ENCODE results near the gene PITRM1.
A peak's percentile ranks its signal among the peaks of the same experiment; 100 is the strongest.

PITRM1 gene

DNA sequence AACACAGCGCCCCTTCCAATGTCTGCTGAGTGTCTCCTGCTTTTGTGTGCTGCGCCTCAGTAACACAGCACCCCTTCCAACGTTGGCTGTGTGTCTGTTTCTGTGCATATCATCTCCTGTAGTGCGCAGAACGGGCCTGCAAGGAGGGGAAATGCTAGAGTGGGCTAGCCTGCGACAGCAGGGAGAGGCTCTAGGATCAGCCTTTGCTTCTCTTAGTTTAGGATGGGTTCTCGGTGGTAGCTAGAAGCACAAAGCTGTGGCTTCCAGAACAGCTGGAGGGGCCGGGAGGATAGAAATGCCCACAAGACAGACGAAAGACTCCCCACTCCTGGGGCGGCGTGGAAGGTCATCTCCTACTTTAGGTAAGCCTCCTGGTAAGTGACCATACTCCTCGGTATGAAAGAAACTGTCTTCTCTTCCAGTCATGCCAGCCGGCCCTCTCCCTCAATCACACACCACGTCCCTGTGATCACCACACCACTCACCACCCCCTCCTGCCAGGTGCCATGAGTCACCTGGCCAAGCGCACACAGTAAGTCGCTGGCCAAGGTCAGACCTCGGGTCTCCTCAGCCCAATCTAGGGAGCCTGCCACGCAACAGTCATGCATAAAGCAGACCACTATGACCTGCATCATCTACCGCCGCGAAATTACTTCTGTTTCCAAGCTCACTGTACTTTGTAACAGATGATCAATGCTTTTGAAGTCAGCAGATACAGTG lies 4.8 kb downstream of the PITRM1 start:
- DNase-seq (ENCODE audit: low spot score), result no peak

DNA sequence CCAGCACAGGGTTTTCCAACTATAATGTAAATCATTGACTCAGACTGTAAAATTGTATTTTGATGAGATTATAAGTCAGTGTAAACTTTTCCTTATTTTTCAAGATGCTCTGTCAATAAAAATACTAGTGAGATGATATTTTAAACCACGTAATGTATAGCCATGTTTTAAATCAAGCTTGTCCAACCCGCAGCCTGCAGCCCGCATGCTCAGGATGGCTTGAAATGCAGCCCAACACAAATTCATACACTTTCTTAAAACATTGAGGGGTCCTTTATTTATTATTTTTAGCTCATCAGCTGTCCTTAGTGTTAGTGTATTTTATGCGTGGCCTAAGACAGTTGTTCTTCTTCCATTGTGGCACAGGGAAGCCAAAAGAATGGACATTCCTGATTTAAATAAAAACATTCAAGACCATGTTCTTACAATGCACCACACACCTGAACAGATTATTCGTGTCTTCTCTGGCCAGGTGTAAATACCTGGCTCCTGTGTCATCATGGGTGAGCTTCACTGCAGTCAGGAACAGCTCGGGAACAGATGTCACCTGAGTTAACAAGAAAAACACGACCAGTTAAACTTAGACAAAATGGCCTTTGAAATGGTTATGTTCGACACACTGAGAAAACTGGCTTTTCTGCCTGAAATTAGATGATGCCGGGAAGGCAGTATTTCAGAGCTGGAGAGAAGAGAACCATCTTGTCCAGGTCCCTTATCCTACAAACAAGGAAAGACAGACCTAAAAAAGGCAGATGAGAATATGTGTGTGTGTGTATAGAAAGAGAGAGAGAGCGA lies 5.9 kb downstream of the PITRM1 start:
- no peak for DNase-seq (ENCODE audit: low spot score)

DNA sequence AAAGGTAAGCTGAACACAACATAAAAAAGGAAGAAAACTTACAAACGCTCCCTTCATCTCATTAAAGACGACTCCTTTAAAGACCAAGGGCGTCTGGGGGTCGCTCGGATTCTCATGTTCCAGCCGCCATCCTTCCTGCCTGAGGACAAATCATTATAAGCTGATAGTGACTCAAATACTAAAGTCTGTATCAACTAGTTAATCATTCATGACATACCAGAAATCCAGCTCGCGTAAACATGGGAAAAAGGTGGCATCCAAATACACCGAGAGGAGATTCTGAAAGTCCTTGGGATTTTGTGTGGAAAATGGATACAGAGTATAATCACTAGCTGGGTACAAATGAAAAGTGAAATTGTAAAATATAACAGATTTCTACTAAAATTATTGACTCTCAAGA lies 7.4 kb downstream of the PITRM1 start:
- no peak for DNase-seq (ENCODE audit: low spot score)

DNA sequence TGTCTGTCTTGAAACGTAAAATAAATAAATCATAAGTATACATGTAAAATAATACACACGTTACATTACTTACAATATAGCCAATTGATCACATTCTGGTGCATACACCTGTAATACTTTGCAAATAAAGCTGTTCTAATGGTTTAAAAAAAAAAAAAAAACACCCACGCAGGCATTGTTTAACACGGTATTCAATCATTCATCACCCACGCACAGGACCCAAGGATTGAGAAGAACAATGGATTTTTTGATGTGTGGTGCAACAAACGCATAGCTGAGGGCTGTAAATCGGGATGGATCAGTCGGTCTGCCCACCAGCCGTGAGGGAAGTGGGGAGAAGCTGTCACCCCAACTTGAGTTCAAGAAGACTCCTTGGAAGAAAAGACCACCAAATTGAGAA lies 8.7 kb downstream of the PITRM1 start:
- DNase-seq (ENCODE audit: low spot score), result no peak

DNA sequence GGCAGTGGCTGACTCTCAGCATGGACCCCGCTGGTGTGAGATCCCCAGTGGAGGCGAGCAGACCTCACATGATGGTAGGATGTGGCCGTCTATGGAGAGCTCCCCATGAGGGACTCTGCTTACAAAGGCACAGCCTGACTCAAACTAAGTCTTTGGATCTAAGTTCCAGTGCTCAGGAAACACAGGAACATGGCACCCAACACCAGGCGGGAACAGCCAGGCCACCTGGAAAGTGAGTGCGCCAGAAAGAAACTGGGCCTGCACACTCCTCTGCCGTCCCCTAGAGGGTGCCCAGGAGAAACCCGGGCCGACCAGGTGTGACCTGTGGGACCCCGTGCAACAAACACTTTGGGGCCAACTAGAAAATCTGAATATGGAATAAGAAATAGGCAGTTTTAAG lies 10.0 kb downstream of the PITRM1 start:
- peak; percentile 62 for DNase-seq (ENCODE audit: low spot score)

DNA sequence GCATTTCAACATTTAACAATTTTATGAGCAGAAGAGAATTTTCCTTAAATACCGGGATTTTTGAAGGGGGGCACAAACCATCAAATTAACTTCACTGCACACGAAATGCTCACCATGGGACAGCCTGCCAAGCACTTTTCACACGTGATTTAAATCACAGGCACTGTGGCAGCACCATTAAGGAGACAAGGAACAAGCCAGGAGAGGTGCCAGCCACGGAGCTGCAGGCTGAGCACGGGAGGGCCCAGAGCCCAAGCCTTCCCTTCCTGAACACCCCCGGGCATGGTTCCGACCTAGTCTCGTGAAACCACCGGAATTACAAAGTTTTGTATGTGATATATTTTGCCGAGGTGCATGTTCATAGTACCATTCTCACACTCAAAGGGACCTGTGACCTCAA lies 13.4 kb downstream of the PITRM1 start:
- no peak for DNase-seq (ENCODE audit: low spot score)

DNA sequence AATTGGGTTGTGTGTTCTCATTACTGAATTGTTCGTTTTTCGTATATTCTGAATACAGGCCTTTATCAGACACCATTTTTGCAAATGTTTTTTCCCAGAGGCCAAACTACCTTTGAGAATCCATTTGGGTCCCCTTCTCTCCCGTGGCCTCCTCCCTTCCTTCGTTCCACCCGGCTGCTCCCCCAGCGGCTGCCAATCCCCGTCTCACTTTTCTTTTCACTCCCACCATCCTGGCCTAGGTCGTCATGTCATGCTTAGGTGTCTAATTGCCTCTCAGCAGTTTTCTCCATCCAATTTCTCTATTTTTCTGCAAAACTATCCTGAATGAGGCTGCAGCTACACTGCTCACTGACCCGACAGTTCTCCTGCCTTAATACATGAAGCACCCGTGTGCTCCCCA lies 17.9 kb downstream of the PITRM1 start:
- DNase-seq (ENCODE audit: low spot score), result no peak

DNA sequence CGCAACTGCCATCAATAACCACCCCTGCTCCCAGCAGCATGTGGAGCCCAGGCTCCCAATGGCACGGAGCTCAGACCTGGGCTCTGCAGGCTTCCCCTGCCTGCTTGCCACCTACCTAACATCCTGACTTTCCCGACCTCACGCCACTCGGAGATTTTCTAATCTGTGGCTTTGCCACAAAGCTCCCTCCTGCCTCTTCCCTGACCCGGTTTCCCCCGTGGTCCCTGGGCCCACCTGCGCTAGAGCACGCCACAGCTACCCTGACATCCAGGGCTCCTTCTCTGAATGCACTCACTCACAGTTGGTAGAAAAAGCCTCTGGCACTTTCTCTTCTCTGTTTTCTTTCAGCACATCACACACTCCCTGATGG lies 20.0 kb downstream of the PITRM1 start:
- no peak for DNase-seq (ENCODE audit: low spot score)

DNA sequence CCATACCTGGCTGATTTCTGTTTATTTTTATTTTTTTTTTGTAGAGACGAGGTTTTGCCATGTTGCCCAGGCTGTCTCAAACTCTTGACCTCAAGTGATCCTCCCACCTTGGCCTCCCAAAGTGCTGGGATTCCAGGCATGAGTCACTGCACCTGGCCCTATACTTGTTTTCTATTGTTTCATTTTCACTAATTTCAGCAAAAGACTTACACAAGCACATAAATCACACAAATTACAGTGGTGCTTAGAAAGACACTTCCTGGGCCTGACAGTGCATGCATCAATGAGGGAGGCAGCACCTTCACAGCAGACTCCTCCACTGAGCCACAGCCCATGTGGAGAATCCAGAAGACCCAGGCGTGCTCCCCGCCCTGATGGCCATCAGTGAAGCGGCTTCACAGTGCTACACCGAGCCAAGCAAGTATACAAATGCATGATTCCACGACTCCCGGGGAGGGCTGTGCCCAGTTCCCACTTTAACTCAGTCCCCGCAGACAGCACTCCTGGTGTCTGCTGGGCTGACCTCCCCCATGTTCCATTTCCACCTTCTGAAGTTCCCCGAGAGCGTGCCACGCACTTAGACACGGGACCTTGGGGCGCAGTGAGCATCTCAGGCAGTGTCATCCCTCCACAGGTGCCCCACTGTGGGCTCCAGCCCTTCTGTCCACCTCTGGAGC lies 20.6 kb downstream of the PITRM1 start:
- DNase-seq (ENCODE audit: low spot score), result no peak

DNA sequence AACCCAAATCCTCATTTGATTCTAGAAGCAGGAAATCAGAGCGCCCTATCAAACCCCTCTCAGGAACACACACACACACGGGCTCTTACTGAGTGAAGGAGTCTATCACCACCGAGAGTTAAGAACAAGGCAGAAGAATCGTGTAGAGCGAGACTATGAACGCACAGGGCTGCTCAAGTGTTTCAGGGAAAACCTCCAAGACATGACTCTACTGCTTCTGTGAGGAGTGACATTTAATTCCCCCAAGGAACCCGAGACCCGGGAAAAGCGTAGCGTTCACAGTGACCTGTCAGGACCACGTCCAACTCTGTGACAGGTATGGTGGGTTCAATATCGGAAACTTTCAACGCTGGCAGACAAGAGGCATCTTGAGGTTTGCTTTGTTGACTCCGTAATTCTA lies 21.6 kb downstream of the PITRM1 start:
- no peak for DNase-seq (ENCODE audit: low spot score)

DNA sequence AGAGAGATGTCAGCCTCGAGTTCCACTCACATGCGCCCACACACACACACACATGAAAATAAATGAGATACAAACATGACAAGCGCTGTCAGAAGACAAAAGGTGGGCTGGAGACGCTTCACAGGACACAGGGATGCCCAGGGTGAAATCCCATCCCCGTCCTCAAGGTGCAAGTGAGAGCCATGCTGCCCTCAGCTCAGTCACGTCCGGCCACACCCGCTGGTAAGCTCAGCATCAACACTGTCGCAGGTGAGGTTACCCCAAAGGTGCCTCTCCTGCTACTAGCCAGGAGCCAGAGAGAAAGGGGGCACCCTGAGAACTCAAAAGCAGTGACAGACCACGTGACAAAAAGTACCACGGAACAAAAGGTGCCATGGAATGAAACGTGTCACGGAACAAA lies 22.2 kb downstream of the PITRM1 start:
- DNase-seq (ENCODE audit: low spot score), result no peak

DNA sequence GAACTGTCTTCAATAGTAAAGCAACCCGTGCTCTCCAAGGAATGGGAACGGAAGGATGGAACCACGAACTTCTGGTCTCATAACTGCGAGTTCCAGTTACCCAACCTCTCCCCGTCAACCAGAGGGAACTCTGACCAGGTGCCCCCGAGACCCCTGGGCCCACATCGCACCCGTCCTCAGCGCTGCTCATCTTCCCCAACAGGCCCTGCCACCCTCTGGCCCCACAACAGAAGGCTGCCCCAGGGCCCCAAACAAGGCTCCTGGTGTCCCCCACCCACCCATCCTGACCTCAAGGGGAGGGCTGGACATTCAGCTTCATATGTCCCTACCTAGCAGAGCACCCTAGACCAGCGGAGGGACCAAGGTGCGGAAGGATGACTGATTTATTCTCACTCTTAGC lies 22.7 kb downstream of the PITRM1 start:
- DNase-seq (ENCODE audit: low spot score), result no peak

DNA sequence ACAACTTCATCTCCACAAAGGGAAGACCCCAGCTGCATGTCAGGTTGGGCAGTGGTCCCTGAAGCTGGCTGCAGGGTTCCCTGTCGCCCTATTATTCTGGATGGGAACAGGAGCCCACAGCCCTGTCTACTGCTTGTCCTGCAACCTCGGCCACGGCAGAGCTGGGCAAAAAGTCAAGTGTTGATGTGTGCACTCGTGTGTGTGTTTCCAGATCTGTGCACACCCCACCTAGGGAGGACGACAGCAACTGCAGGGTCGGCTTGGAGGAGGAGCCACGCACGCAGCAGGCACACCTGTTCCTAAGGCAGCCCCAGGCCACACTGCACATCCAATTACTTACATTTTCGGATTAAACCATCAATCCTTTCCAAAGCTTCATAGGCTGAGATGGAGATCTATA lies 23.6 kb downstream of the PITRM1 start:
- DNase-seq (ENCODE audit: low spot score), result no peak

DNA sequence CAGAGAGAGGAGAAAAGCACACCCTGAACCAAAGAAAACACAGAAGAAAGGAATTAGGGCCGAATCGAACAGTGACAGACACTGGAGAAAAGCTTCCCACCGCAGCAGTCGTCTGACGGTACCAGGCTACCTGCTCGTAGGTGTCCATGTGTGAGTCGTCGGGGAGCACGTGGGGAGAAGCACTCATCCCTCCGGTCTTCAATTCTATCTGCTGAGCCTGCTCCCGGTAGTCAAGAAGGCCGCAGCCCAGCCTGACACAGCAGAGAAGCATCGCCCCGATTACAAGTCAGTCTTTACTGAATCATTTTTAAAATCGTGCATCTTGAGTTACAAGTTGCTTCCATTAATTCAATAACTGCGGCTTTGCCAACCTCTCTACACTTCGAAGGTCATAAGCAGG lies 24.5 kb downstream of the PITRM1 start:
- no peak for DNase-seq (ENCODE audit: low spot score)

DNA sequence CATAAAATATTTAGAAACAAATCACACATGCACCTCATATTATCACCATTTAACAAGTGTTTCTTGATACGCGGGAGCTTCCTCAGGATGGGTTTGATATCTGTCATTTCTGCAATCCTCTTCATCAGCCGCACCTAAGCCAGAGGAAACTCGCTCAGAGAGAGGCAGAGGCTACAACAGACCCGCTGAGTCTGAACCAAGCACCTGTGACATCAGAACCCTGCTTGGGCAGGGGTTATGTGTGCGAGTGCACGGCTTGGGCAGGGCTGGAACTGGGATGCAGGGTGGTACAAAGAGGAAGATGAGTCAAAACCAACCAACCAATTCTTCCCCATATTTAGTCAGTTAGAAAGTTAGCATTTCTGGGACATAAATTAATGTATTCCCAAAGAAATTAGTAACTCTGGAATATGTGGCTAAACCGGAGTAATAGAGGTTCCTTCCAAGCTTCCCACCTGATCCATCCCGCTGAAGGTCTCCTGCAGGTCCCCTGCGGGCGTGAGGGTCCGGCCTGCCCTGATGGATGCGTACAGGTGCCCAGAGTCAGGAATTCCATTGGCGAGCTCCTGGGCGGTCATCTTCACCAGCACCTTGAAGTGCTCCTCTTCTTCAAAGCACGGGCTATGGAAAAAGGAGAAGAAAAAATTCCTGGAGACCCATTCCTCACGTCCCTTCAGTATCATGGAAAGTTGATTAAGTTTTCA lies 25.3 kb downstream of the PITRM1 start:
- no peak for DNase-seq (ENCODE audit: low spot score)

DNA sequence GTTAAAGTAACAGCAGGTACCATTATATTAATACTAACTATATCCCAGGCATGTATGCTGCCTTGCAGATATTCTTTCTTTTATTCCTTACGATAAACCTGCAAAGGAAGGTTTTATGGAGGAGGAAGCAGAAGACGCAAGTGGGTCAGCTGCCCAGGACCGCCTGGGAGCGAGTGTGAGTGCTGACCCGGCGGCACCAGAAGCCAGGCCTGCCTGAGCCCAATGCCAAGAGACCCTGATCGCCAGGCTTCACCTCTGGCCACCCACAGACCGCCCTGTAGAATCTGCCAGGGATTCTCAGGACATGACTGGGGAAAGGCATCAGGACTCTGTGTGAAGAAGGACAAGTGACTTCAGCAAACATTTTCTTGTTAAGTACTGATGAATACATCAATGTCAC lies 26.3 kb downstream of the PITRM1 start:
- DNase-seq (ENCODE audit: low spot score), result no peak

DNA sequence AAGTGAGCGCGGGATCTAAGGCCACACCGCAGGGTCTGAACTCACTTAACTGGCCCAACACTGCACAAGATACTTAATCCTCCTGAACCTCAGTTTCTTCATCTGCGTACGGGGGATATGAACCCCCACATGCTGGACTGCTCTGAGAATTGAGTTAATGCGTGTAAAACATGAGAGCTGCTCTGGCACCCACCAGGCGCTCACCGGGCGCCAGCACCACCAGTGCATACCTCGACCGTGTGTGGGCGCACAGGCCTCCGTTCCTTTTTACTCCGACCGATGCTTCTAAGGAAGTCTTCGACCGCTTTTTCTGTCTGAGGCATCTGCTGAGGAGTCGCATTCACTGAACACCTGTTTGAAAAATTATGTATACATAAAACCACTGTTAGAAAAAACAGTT lies 27.2 kb downstream of the PITRM1 start:
- DNase-seq (ENCODE audit: low spot score), result no peak

DNA sequence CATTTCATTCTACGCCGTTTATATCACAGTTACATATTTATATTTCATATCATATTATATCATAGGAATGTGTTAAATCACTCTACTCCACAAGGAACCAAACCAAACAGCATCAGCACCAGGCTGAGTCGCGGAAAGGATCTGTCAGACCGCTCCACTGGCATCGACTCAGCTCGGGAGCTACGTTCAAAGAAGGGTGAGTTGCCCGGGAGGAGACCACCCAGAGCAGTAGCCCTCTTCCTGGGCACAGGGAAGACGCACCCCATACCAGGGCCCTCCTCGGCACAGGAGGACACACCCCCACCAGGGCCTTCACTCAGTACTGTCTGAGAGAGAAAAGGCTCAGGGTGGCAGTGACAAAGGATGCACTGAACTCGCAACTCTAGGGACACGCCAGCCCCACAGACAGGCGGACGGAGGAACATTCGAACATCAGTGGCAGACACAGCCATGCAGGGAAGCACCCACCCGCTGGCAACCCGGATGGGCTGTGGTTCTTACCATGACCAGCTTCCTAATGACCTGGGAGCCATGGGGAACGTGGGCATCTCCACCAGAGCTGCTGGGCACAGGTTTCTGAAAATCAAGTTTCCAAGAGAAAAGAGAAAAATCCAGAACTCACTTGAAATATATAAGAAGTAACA lies 28.7 kb downstream of the PITRM1 start:
- DNase-seq (ENCODE audit: low spot score), result no peak

DNA sequence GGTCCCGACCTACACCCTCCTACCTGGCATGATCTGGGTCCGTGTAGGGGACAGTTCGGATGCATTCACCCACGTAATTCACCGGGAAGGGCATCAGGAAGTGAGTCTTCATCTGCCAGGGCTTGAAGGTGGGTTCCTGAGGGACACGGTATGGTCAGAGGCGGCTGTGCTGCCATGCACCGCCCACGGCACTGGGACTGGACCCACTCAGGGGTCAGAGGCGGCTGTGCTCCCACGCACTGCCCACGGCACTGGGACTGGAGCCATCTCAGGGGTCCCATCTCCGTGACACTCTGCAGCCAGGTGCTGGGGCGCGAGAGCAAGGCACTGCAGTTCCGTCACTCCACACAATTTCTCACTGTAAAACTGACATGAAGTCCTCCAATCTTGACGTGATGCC lies 29.2 kb downstream of the PITRM1 start:
- no peak for DNase-seq (ENCODE audit: low spot score)

DNA sequence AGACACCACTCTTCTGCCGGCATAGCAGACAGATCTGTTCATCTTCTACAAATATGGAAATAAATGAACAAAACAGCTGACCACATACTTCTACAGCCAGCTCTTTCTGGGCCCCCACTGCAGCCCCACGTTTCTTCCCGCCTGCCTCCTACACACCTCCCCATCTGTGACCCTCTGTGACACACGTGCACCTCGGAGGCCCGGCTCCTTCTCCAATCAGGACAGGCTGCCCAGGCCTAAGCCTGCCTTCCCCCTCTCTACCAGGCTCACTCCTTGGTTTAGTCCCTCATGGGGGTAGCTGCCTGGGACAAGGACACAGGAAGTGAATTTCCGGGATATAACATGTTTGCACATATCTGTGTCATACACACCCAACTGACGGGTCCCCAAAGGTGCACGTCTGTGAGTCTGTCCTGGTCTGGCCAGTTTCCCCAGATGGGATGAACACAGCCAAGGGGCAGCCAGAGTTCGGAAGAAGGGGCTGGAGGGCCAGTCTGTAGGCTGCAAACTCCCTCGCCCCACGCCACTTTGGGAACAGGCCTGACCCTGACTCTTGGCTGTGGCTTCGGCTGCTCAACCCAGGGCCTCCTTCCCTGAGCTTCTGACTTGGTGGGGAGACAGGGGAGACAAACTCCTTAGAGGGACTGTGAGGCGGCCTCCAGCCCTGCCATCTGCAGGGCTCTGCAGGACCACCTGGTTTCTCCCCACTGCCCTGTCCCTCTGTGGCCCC lies 30.3 kb downstream of the PITRM1 start:
- no peak for DNase-seq (ENCODE audit: low spot score)

DNA sequence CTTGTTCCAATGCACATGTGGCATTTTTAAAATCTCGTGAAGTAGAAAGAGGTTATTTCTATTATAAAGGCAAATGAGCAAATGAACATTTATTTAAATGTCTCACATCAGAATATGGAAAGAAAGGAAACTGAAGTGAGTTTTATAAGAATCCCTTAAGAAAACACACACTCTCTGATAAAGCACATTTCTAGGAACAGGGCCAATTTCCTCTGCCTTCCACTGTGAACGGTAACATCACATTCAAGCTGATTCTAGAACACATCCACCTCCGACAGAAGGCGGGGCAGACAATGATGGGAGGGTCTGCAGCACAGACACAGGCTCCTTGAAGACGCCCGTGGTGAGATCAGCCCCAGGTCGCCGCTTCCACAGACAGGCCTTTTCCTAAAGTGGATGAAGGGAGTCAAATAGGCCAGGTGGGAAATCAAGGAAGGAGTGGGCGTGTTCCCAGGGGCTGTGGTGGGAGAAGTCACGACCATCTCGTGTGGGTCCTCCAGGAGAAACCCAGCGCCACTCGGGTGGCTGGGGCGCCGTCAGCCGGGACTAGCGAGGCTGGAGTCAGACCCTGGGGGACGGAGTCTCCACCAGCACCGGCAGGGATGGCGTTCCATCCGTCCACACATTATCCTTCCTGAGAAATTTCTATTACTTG lies 31.1 kb downstream of the PITRM1 start:
- no peak for DNase-seq (ENCODE audit: low spot score)
